GM19193 (cell line): Measurements from ENCODE around the gene ZC2HC1C.

Source experiments
- POLR2A ChIP-seq: IDR thresholded peaks from 4 replicates; pipeline ENCODE4 v1.6.1; 2011; ENCODE audit not compliant: insufficient read depth, insufficient read length; ENCODE audit errors: extremely low read depth

Gene ZC2HC1C

DNA sequence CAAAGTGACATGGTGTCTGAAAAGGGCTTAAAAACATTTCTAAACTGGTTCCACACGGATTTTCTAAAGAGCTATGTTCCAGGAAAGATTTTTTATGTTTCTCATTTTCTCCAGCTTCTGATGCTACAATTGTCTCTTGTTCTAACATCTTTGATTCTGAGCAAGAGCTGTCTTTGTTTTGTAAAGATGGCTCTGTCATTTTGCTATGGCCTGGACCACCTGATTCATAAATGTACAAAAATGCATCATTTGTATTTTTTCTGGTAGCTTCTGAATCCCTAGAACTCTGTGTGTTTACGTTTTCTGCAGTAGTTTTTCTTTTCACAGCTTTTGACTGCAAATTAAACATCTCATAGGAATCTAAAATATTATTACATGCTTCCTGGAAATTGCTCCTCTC, 21.3 kb upstream of the ZC2HC1C start:
- no peak for TF ChIP-seq POLR2A

DNA sequence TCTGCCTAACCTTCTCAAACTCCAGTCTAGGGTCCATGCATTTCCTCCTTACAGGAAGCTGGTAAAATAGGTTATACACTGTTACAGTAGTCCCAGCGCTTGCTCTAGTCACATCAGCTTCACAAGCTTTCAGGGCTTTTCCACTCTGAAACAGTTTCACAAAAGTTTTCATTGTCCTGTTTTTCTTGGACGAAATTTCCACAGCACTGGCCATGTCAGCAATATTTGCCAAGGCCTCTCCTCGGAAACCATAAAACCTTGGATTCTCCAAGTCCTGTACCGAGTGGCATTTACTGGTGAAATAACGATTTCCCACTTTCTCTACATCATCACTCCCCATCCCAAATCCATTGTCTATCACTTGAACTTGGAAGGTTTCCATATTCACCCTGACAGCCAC, 20.3 kb upstream of the ZC2HC1C start:
- TF ChIP-seq POLR2A, result no peak

DNA sequence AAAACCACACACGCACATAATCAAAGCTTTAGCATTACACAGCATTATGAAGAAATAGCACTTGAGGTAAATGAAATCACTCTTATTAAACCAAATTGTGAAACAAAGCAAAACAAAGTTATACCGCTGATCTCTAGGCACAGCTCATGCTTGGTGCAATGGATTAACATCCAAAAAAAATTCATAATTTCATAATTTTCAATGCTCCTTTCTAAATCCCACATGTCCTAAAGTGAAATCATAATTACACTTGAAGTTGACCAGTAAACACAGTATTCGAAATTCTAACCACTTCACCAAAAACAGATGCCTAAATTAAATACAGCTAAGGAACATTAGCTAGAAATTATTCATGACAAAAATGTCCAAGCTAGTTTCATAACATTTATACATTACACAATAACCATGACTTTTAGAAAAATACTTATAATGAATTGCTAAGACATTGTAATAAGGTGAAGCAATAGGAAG, 19.7 kb upstream of the ZC2HC1C start:
- no peak for TF ChIP-seq POLR2A

DNA sequence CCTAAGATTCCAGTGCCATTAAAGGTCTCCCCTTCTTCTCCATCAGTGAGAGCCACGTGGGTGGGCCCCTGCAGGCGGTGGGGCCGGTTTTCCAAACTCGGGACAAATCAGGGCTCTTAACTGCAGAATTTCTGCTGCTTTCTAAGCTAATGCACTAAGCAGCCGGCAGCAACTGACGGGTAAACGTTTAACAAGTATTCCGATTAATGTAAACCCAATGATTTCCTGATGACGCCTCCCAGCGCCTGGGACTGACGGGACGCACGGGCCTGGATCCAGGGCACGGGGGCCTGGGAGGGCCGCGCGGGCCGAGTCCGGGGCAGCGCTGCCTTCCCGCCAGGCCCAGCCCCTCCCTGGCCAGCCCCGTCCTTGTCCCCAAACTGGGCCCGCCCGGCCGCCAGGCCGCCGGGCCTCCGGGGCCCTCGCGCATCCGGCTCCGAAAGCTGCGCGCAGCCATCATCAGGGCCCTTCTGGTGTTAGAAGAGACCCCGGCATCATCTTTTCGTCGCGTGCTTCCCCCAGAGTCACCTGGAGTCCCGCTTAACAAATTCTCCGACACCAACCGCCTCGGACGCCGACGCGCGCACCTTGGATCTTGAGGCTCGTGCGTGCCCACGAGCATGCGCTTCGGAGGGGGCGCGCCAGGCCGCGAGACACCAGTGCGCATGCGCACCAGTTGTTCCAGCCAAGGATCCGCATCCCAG, 18.4 kb upstream of the ZC2HC1C start, which contains the start of gene MLH3:
Gene MLH3 (minus strand): TSS at position 616 of the 704 bp plus-strand sequence. CDS start 1,812 bp downstream, outside the sequence.
- TF ChIP-seq POLR2A, result peak; percentile 71

DNA sequence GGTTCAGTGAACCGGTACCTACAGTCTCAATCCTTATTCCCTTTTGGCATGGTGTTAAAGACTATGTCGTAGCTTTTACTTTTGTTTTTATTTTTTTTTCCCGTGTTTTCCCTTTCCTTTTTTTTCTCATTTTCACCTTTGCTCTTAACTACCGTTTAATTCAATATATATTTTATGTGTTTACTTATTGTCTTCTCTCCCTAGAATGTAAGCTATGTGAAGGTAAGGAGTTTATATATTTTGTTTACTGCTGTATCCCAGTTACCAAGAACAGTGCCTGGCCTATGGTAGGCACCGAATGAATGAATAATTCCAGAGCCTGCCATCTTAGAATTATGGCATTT, 17.9 kb upstream of the ZC2HC1C start:
- no peak for TF ChIP-seq POLR2A

DNA sequence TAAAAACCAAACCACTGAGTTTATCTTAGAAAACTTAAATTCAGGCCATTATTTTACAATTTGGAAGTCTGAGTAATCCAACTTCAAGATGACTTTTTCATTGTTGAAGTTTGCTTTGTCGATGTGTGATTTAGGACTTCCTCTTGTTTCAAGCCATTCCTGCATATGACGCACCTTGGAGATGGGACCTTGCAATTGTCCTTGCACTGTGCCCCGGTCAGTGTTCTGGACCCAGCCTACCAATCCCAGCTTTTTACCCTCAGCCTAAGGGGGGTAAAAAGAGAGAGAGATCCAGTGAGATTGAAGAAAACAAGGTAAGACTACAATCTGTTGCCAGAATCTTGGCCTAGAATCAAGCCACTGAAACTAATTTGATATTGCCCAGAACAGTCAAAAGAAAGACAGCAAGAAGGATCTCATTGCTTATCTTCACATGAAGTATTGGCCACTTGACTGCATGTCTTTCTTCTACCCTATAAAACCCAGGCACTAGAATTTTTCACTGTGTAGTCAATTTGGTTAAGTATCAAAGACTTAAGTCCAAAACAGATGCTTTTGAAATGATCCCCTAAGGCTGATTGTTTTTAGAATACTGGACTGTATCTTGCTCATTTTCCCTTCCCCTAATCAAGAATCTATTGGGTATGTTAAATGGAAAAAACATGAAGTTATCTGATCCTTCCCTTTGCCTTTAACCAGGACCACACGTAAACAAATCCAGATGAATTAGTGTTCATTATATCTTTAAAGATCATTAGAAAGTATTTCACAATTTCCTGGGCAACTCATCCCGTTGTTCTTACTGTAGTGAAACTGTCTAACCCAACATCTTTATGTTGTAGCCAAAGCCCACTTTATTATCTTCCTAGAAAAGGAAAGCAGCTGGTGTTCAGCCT, 15.8 kb upstream of the ZC2HC1C start:
- no peak for TF ChIP-seq POLR2A

DNA sequence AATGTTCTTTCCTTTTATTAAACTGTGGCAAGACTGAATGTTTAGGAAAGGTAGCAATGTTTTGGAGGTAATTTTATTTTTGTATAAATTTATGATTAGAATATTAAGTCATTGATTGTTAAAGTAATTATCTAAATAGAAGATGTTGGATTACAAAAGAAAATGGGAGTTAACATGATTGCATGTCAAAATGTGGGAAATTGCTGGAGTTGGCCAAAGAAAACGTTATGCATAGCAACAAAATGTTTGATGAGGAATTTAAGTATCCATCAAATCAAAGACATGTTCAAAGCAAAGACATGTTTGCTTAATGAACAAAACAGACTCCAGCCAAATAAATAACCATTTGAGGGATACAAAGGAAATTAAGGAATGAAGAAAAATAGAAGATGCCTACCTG, 15.0 kb upstream of the ZC2HC1C start:
- no peak for TF ChIP-seq POLR2A

DNA sequence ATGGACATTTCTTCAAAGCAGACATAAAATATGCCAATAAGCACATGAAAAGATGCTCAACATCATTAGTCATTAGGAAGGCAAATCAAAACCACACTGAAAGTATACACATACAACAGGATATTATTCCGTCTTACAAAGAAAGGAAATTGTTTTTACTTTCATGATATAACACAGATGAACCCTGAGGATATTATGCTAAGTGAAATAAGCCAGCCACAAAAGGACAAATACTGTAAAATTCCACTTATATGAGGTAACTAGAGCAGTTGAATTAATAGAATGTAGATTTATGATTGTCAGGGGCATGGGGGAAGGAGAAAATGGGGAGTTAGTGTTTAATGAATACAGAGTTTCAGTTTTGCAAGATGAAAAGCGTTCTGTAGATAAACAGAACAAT, 9.8 kb upstream of the ZC2HC1C start:
- TF ChIP-seq POLR2A, result no peak

DNA sequence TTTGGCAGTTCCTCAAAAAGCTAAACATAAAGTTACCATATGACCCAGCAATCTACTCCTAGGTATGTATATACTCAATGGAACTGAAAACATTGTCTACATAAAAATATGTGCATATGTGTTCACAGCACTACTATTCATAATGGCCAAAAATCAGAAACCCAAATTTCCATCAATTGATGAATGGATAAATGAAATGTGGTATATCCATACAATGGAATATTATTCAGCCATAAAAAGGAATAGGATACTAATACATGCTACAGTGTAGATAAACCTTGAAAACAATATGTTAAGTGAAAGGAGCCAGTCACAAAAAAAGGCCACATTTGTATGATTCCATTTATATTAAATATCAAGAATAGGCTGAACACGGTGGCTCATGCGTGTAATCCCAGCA, 9.0 kb upstream of the ZC2HC1C start:
- no peak for TF ChIP-seq POLR2A

DNA sequence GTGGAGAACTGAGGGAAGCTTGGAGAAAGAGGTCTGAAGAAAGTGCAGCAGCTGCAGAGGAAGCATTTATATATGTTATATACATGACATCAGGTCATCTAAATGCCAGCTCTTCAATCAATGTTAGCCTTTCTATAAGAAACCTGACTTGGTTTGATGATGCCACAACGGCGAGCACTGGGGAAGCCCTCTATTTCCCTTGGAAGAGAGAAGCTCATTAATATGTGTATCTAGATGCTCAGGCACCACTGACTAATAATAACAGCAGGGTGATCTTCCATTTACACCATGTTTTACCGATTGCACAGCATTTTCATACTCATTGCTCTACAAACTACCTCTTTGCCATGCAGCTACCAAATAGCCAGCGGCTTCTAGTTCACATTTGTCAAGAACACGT, 6.4 kb upstream of the ZC2HC1C start:
- no peak for TF ChIP-seq POLR2A

DNA sequence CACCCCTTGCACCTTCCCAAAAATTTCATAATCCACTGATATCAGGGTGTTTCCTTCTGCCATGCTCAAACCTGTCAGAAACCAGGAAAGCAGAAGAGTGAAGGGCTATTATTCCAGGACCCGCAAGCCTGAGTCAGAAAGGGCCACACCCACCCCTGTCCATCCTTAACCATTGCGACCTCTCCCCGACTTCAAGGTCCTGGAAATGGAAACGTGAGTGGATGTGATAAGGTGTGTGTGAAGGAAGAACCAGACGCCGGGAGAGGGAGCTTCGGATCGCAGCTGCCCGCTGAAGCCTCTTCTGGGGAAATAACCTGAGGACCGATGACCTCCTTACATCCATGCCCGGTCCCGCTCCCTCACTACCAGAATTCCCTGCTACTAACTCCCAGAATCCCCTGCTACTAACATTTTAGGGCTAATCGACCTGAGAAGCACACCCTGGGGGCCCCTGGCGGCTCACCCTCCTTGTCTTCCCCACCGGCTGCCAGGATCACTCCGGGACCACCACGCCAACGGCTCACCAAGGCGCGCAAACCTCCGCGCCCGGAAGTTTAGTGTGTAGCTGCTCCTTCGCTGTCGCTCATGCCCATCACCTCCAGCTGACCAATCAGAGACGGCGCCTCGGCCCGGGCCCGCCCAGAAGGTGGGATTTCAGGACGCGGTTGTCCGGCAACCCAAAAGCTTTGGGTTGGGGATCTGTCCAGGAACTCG, 5.8 kb upstream of the ZC2HC1C start, which contains the start of gene ACYP1:
Gene ACYP1 (minus strand): TSS at position 534 of the 714 bp plus-strand sequence. CDS start 471 bp downstream, at position 63.
- peak; percentile 81 for TF ChIP-seq POLR2A

DNA sequence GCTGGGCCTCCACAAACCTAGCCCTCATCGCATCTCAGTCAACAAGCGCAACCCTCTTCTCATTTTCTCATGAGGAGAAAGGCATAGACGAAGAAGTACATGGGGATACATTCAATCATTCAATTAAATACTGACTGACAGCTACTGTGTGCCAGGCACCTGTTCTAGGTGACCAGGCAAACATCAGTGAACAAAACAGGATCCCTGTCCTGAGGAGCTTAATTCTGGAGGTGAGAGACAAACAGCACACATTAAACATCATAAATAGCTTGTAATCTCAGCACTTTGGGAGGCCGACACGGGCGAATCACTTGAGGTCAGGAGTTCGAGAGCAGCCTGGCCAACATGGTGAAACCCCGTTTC, 5.3 kb upstream of the ZC2HC1C start:
- TF ChIP-seq POLR2A, result no peak

DNA sequence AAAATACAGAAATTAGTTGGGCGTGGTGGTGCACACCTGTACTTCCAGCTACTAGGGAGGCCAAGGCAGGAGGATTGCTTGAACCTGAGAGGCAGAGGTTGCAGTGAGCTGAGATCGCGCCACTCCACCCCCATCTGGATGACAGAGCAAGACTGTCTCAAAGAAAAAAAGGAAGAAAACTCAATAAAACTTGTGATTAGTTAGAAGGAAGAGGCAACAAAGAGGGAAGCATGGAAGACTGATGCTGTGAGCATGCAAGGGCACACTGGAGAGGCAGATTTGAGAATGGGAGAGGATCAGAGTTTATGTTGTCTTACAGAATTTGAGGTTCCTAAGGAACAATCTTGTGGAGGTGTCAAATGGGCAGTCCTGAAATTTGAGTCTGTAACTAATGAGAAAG, 2.8 kb upstream of the ZC2HC1C start:
- no peak for TF ChIP-seq POLR2A

DNA sequence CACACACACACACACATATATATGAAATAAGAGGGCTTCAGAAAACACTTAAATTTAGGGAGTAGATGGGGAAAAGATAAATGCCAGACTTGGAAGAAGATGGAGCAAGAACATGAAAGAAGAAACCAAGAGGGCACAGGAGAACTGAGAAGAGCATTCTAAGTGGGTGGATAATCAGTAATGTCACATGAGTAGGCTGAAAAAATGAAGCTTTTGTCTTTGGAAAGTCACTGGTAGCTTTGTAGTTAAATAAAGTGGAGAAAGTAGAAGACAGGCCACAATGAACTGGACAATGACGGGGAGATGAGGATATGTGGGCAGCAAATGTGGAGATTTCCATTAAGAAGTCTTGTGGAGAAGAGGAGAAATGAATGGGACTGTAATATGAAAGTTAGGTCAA, 2.2 kb upstream of the ZC2HC1C start:
- no peak for TF ChIP-seq POLR2A
